ENCODE measurements around the gene BPI.
"Not testable (repeated sequence)": the region's sequence is repeated elsewhere in the genome, so short reads cannot be mapped to it uniquely, and the experiment has no call there.

BPI gene

GRCh38 chr20:38278131-38278530 is 25.8 kb upstream of the BPI start:
- no peak for DNase-seq (ENCODE audit: low spot score)

- DNase-seq (ENCODE audit: low spot score), result no peak
These were observed 25.2 kb upstream of the BPI start for GRCh38 chr20:38278763-38279162.

- peak; percentile 17 for DNase-seq (ENCODE audit: low spot score)
These were observed 22.6 kb upstream of the BPI start for GRCh38 chr20:38281176-38281915.

- peak; percentile 37 for DNase-seq (ENCODE audit: low spot score)
These were observed 20.7 kb upstream of the BPI start for GRCh38 chr20:38283236-38283635.

- DNase-seq (ENCODE audit: low spot score), result not testable (repeated sequence)
These were observed 19.8 kb upstream of the BPI start for GRCh38 chr20:38284066-38284650.

- no peak for DNase-seq (ENCODE audit: low spot score)
These were observed 19.0 kb upstream of the BPI start for GRCh38 chr20:38284893-38285444.

- peak; percentile 77 for DNase-seq (ENCODE audit: low spot score)
These were observed 17.1 kb upstream of the BPI start for GRCh38 chr20:38286586-38287531.

GRCh38 chr20:38290829-38291814 is 12.8 kb upstream of the BPI start:
- DNase-seq (ENCODE audit: low spot score), result no peak

- no peak for DNase-seq (ENCODE audit: low spot score)
These were observed 12.0 kb upstream of the BPI start for GRCh38 chr20:38291966-38292365.

- DNase-seq (ENCODE audit: low spot score), result no peak
These were observed 10.4 kb upstream of the BPI start for GRCh38 chr20:38293491-38294065.

GRCh38 chr20:38294076-38294591 is 9.8 kb upstream of the BPI start:
- no peak for DNase-seq (ENCODE audit: low spot score)

- DNase-seq (ENCODE audit: low spot score), result no peak
These were observed 8.1 kb upstream of the BPI start for GRCh38 chr20:38295811-38296210.

GRCh38 chr20:38296433-38296832 is 7.5 kb upstream of the BPI start:
- no peak for DNase-seq (ENCODE audit: low spot score)

GRCh38 chr20:38297916-38298674 is 5.9 kb upstream of the BPI start:
- no peak for DNase-seq (ENCODE audit: low spot score)

- DNase-seq (ENCODE audit: low spot score), result no peak
These were observed 5.1 kb upstream of the BPI start for GRCh38 chr20:38298768-38299288.

GRCh38 chr20:38299963-38300362 is 4.0 kb upstream of the BPI start:
- no peak for DNase-seq (ENCODE audit: low spot score)

GRCh38 chr20:38300438-38300837 is 3.5 kb upstream of the BPI start:
- DNase-seq (ENCODE audit: low spot score), result no peak

- DNase-seq (ENCODE audit: low spot score), result no peak
These were observed 2.6 kb upstream of the BPI start for GRCh38 chr20:38301309-38301708.

GRCh38 chr20:38302786-38303185 is 1.2 kb upstream of the BPI start:
- DNase-seq (ENCODE audit: low spot score), result no peak
